Hepatic stellate cell (primary cell): Measurements from ENCODE around the gene OCEL1.
A peak's percentile ranks its signal among the peaks of the same experiment; 100 is the strongest.

ENCODE experiments used
- DNase-seq: peaks from one replicate; pipeline ENCODE4 v3.0.0; 2011; ENCODE audit warnings: low spot score

The OCEL1 gene

GRCh38 chr19:17237747-17238706, 12.0 kb downstream of the OCEL1 start:
- DNase-seq = no peak

GRCh38 chr19:17240062-17240752, 14.2 kb downstream of the OCEL1 start:
- DNase-seq = no peak

DNA sequence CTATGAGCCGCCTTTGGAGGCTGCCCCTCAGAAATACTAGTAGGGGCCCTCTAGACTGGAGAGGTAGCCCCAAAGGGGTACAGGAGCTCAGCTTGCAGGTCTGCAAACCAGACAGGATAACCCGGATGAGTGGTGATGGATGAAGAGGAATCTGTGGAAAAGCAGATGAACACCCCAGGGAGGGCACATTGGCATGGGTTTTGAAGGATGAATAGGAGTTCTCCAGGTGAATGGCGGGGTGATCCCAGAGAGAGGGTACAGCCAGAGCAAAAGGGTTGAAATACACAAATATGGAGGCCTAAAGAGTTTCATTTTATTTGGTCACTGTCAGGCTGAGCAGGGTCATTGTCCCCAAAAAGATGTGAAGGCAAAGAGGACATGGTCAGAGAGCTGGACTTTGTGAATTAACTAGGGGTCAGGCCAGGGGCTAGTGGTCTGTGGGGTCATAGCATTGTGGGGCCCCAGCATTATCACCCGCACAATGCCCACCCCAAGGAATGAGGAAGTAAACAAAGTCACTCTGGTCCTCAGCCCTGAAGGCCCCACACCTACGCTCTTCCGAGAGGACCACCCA, 14.9 kb downstream of the OCEL1 start:
- DNase-seq = no peak

DNA sequence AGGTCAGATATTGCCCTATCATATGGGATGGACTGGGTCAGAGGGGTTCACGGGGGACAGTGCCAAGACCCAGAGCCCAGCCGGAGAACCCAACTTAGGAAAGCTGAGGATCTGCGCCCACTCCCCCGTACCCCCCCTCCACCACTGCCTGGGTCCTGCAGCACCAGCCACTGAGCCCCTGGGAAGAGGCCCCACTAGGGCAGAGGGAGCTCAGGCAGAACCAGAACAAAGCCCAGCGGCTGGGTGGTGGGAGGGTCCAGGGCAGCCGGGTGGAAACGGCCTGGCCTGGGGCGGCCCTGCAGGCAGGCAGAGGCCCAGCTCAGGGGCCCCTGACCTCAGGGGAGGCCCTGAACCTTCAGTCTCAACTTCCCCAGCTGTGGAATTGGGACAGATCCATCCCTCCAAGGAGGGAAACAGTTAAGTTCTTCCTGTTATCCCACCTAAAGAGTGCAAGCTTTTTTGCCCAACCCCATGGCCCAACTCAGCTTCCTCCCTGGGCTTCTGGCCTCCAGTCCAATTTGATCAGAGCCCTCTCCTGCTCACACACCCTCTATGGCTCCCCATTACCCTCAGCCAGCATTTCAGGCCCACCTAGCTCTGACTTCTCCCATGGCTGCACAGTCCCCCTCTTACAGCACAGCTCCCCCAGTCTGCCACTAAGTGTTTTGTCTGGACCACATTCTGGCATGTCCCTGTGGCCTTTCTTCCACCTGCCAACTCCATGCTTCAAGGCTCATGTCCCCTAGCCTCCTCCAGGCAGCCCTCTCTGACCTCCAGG, 16.6 kb downstream of the OCEL1 start:
- DNase-seq = no peak

GRCh38 chr19:17243211-17243829, 17.3 kb downstream of the OCEL1 start:
- DNase-seq = no peak

- DNase-seq = peak; percentile 78
Measured at GRCh38 chr19:17243830-17244617, 18.0 kb downstream of the OCEL1 start.

GRCh38 chr19:17244618-17245534, 18.9 kb downstream of the OCEL1 start:
- no peak for DNase-seq

- DNase-seq = no peak
Measured at GRCh38 chr19:17245535-17245984, 19.5 kb downstream of the OCEL1 start, which contains the start of gene NR2F6. NR2F6 (minus strand) TSS chr19:17245919; CDS start chr19:17245220, 699 bp downstream.

DNA sequence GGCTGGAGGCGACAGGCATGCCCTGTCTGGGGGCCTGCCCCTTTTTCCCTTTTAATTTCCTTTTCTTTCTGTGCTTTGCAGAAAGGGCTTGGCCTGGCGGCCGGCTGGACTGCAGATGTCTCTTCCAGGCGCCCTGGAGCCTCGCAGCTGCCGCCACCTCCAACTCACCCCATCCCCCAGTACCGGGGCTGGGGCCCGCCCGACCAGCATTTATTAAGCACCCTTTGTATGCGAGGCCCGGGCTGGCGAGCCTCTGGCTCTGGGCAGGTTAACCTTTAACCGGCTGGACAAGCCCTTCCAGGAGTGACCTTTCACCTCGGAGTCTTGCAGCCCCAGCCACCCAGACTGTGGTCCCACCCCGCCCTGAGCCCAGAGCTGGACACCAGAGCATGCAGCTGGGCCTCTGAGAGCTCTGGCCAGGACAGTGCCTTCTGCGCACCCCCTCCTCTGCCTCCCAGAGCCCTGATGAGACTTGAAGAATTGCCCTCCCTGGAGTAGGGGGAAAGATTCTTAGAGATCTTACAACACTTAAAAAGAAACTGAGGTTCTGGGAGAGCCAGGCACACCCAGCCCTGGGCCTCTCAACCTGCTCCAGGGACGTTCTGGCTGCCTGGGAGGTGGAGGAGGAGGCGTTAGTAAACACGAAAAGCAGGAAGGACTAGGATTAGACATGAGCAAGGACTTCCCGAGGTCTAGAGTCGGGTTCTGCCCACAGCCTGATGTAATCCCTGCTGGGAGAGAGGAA, 20.8 kb downstream of the OCEL1 start:
- DNase-seq = no peak

- no peak for DNase-seq
Measured at GRCh38 chr19:17248011-17248776, 22.2 kb downstream of the OCEL1 start.

- DNase-seq = no peak
Measured at GRCh38 chr19:17249887-17250548, 24.0 kb downstream of the OCEL1 start.

DNA sequence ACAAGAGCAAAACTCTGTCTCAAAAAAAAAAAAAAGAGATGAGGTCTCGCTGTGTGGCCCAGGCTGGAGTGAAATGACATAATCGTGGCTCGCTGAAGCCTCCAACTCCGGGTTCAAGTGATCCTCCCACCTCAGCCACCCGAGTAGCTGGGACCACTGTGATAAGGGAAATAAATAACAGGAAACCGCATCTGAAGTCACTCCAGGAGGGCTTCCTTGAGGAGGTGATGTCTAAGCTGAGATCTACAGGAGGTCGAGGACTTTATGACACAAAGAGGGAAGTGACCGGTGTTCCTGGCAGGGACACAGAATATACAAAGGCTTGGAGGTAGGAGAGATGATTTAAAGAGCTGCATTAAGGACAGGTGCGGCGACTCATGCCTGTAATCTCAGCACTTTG, 28.6 kb downstream of the OCEL1 start:
- no peak for DNase-seq

DNA sequence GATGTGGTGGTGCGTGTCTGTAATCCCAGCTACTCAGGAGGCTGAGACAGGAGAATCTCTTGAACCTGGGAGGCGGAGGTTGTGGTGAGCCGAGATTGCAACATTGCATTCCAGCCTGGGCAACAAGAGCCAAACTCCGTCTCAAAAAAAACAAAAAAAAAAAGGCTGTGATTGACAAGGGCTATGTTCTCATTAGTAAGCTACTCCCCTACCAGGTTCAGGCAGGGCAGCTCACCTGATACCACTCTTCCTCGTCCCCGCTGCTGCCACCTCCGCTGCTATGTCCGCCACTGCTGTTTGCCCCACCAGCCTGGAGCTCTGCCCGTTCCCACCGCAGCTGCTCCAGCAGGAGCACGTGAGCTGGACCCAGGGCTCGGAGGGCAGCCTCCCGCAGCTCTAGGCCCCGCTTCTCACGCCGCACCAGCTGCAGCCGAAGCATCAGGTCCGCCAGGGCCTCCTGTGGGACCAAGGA, 29.2 kb downstream of the OCEL1 start:
- no peak for DNase-seq

- DNase-seq = no peak
Measured at GRCh38 chr19:17256130-17256529, 30.1 kb downstream of the OCEL1 start.

DNA sequence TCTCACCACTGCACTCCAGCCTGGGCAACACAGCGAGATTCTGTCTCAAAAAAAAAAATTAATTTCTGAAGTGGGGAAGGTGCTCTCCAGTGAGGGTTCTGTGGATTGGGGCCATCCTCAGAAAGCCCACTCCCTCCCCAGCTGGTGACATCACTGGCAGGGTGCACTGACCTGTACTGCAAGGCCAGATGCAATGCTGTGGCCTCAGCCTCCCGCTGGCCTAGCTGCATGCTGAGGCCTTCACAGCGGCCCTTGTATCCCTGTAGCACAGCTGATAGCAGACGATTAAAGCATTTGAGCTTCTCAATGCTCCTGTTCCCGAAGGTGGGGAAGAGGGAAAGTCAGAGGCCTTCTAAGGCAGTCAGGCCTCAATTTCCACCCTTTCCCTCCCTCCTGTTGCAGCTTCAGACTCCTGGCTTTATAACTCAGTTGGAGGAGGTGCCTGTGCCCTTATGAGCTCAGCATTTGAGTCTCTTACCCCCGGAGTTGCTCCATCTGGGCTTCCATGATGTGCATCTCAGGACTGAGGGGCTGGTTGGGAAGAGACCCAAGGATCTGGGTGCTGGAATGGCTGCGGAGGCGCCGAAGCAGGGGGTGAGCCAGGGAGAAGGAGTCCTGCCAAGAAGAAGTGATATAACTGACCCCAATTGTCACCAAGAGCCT, 33.2 kb downstream of the OCEL1 start:
- DNase-seq = no peak

GRCh38 chr19:17259934-17260333, 33.9 kb downstream of the OCEL1 start:
- no peak for DNase-seq

GRCh38 chr19:17260842-17261325, 34.9 kb downstream of the OCEL1 start:
- peak; percentile 90 for DNase-seq
